ENCODE measurements around the gene REV3L. TPM values are rescaled to one million over a fixed set of nuclear protein-coding genes. Genes with fewer than 3 reads are reported as not detected.

REV3L gene
- 42.3 TPM for total RNA-seq

GRCh38 chr6:111482959-111483735 lies at the start of gene REV3L:
Gene REV3L (minus strand): TSS chr6:111483218. CDS start chr6:111482888, 330 bp downstream.
- Histone ChIP-seq H3K4me1 (ENCODE audit: control insufficient read depth in 3 of 3, insufficient read depth in 3 of 3, low read length in 3 of 3) (peaks cover 12 to 35% (median 22%) of the 10 kb centered on the region in 3 donors), H3K27ac (ENCODE audit: low read depth, low read length) (peak within 1 kb of the TSS; percentile 96), H3K4me3 (ENCODE audit: low read length in 3 of 3) (peak within 1 kb of the TSS; percentile 86 to 92 (median 88)), H3K36me3 (ENCODE audit: control insufficient read depth in 3 of 3, insufficient read depth in 3 of 3, low read length in 3 of 3) (no peaks in the 10 kb centered on the region), H3K9ac (ENCODE audit: low read depth in 1 of 3, low read length in 3 of 3) (peak within 1 kb of the TSS; percentile 93 to 95 (median 93)), H3K27me3 (ENCODE audit: control insufficient read depth in 3 of 3, insufficient read depth in 3 of 3, low read length in 3 of 3) (no peaks in the 10 kb centered on the region), H3K9me3 (ENCODE audit: control insufficient read depth in 3 of 3, low read length in 3 of 3) (no peaks in the 10 kb centered on the region)

GRCh38 chr6:111531185-111531584 lies 48.2 kb upstream of the REV3L start:
- H3K9me3 ChIP-seq (ENCODE audit: control insufficient read depth in 3 of 3, low read length in 3 of 3): no peaks in the 10 kb centered on the region
- H3K27ac ChIP-seq (ENCODE audit: low read depth, low read length): no peak overlapping the region
- H3K4me3 ChIP-seq (ENCODE audit: low read length in 3 of 3): no peak overlapping the region

GRCh38 chr6:111530667-111531066 lies 47.6 kb upstream of the REV3L start:
- no peak overlapping the region for H3K27ac ChIP-seq (ENCODE audit: low read depth, low read length)
- no peaks in the 10 kb centered on the region for H3K27me3 ChIP-seq (ENCODE audit: control insufficient read depth in 3 of 3, insufficient read depth in 3 of 3, low read length in 3 of 3)
- H3K4me1 ChIP-seq (ENCODE audit: control insufficient read depth in 3 of 3, insufficient read depth in 3 of 3, low read length in 3 of 3): peaks cover 7 to 17% (median 14%) of the 10 kb centered on the region in 3 donors
- H3K4me3 ChIP-seq (ENCODE audit: low read length in 3 of 3): no peak overlapping the region
- H3K36me3 ChIP-seq (ENCODE audit: control insufficient read depth in 3 of 3, insufficient read depth in 3 of 3, low read length in 3 of 3): no peaks in the 10 kb centered on the region
- no peak overlapping the region for H3K9ac ChIP-seq (ENCODE audit: low read depth in 1 of 3, low read length in 3 of 3)
- no peaks in the 10 kb centered on the region for H3K9me3 ChIP-seq (ENCODE audit: control insufficient read depth in 3 of 3, low read length in 3 of 3)

More at GRCh38 chr6:111531185-111531584, 48.2 kb upstream of the REV3L start:
- Histone ChIP-seq H3K36me3 (ENCODE audit: control insufficient read depth in 3 of 3, insufficient read depth in 3 of 3, low read length in 3 of 3) (no peaks in the 10 kb centered on the region), H3K4me1 (ENCODE audit: control insufficient read depth in 3 of 3, insufficient read depth in 3 of 3, low read length in 3 of 3) (peaks cover 7 to 17% (median 14%) of the 10 kb centered on the region in 3 donors), H3K9ac (ENCODE audit: low read depth in 1 of 3, low read length in 3 of 3) (no peak overlapping the region), H3K27me3 (ENCODE audit: control insufficient read depth in 3 of 3, insufficient read depth in 3 of 3, low read length in 3 of 3) (no peaks in the 10 kb centered on the region)

GRCh38 chr6:111530218-111530617 lies 47.2 kb upstream of the REV3L start:
- H3K4me1 ChIP-seq (ENCODE audit: control insufficient read depth in 3 of 3, insufficient read depth in 3 of 3, low read length in 3 of 3): peaks cover 9 to 18% (median 14%) of the 10 kb centered on the region in 3 donors
- H3K27me3 ChIP-seq (ENCODE audit: control insufficient read depth in 3 of 3, insufficient read depth in 3 of 3, low read length in 3 of 3): no peaks in the 10 kb centered on the region
- H3K27ac ChIP-seq (ENCODE audit: low read depth, low read length): no peak overlapping the region
- H3K9ac ChIP-seq (ENCODE audit: low read depth in 1 of 3, low read length in 3 of 3): no peak overlapping the region
- H3K9me3 ChIP-seq (ENCODE audit: control insufficient read depth in 3 of 3, low read length in 3 of 3): no peaks in the 10 kb centered on the region
- no peak overlapping the region for H3K4me3 ChIP-seq (ENCODE audit: low read length in 3 of 3)
- no peaks in the 10 kb centered on the region for H3K36me3 ChIP-seq (ENCODE audit: control insufficient read depth in 3 of 3, insufficient read depth in 3 of 3, low read length in 3 of 3)

- no peaks in the 10 kb centered on the region for H3K27me3 ChIP-seq (ENCODE audit: control insufficient read depth in 3 of 3, insufficient read depth in 3 of 3, low read length in 3 of 3)
- no peak overlapping the region for H3K4me3 ChIP-seq (ENCODE audit: low read length in 3 of 3)
- no peaks in the 10 kb centered on the region for H3K9me3 ChIP-seq (ENCODE audit: control insufficient read depth in 3 of 3, low read length in 3 of 3)
- no peak overlapping the region for H3K9ac ChIP-seq (ENCODE audit: low read depth in 1 of 3, low read length in 3 of 3)
- no peaks in the 10 kb centered on the region for H3K36me3 ChIP-seq (ENCODE audit: control insufficient read depth in 3 of 3, insufficient read depth in 3 of 3, low read length in 3 of 3)
- H3K27ac ChIP-seq (ENCODE audit: low read depth, low read length): no peak overlapping the region
- H3K4me1 ChIP-seq (ENCODE audit: control insufficient read depth in 3 of 3, insufficient read depth in 3 of 3, low read length in 3 of 3): peaks cover 10 to 14% (median 12%) of the 10 kb centered on the region in 3 donors
Measured at GRCh38 chr6:111527367-111527766, 44.3 kb upstream of the REV3L start.

- Histone ChIP-seq H3K27ac (ENCODE audit: low read depth, low read length) (no peak overlapping the region), H3K4me1 (ENCODE audit: control insufficient read depth in 3 of 3, insufficient read depth in 3 of 3, low read length in 3 of 3) (peaks cover 10 to 12% (median 11%) of the 10 kb centered on the region in 3 donors), H3K4me3 (ENCODE audit: low read length in 3 of 3) (no peak overlapping the region), H3K36me3 (ENCODE audit: control insufficient read depth in 3 of 3, insufficient read depth in 3 of 3, low read length in 3 of 3) (no peaks in the 10 kb centered on the region), H3K9ac (ENCODE audit: low read depth in 1 of 3, low read length in 3 of 3) (no peak overlapping the region), H3K27me3 (ENCODE audit: control insufficient read depth in 3 of 3, insufficient read depth in 3 of 3, low read length in 3 of 3) (no peaks in the 10 kb centered on the region), H3K9me3 (ENCODE audit: control insufficient read depth in 3 of 3, low read length in 3 of 3) (no peaks in the 10 kb centered on the region)
Measured at GRCh38 chr6:111524735-111525134, 41.7 kb upstream of the REV3L start.

- H3K27me3 ChIP-seq (ENCODE audit: control insufficient read depth in 3 of 3, insufficient read depth in 3 of 3, low read length in 3 of 3): no peaks in the 10 kb centered on the region
- no peaks in the 10 kb centered on the region for H3K36me3 ChIP-seq (ENCODE audit: control insufficient read depth in 3 of 3, insufficient read depth in 3 of 3, low read length in 3 of 3)
- no peaks in the 10 kb centered on the region for H3K9me3 ChIP-seq (ENCODE audit: control insufficient read depth in 3 of 3, low read length in 3 of 3)
- H3K4me3 ChIP-seq (ENCODE audit: low read length in 3 of 3): no peak overlapping the region
- peaks cover 10 to 12% (median 11%) of the 10 kb centered on the region in 3 donors for H3K4me1 ChIP-seq (ENCODE audit: control insufficient read depth in 3 of 3, insufficient read depth in 3 of 3, low read length in 3 of 3)
- no peak overlapping the region for H3K27ac ChIP-seq (ENCODE audit: low read depth, low read length)
- H3K9ac ChIP-seq (ENCODE audit: low read depth in 1 of 3, low read length in 3 of 3): no peak overlapping the region
Measured at GRCh38 chr6:111524252-111524651, 41.2 kb upstream of the REV3L start.

- no peaks in the 10 kb centered on the region for H3K9me3 ChIP-seq (ENCODE audit: control insufficient read depth in 3 of 3, low read length in 3 of 3)
- H3K9ac ChIP-seq (ENCODE audit: low read depth in 1 of 3, low read length in 3 of 3): peak overlapping the region in 1 of 3 donors; percentile 19
- no peaks in the 10 kb centered on the region for H3K36me3 ChIP-seq (ENCODE audit: control insufficient read depth in 3 of 3, insufficient read depth in 3 of 3, low read length in 3 of 3)
- peaks cover 10 to 12% (median 11%) of the 10 kb centered on the region in 3 donors for H3K4me1 ChIP-seq (ENCODE audit: control insufficient read depth in 3 of 3, insufficient read depth in 3 of 3, low read length in 3 of 3)
- no peak overlapping the region for H3K4me3 ChIP-seq (ENCODE audit: low read length in 3 of 3)
- peak overlapping the region; percentile 29 for H3K27ac ChIP-seq (ENCODE audit: low read depth, low read length)
- H3K27me3 ChIP-seq (ENCODE audit: control insufficient read depth in 3 of 3, insufficient read depth in 3 of 3, low read length in 3 of 3): no peaks in the 10 kb centered on the region
Measured at GRCh38 chr6:111523484-111524167, 40.6 kb upstream of the REV3L start.

- no peak overlapping the region for H3K4me3 ChIP-seq (ENCODE audit: low read length in 3 of 3)
- H3K9me3 ChIP-seq (ENCODE audit: control insufficient read depth in 3 of 3, low read length in 3 of 3): no peaks in the 10 kb centered on the region
- H3K4me1 ChIP-seq (ENCODE audit: control insufficient read depth in 3 of 3, insufficient read depth in 3 of 3, low read length in 3 of 3): peaks cover 10 to 12% (median 11%) of the 10 kb centered on the region in 3 donors
- no peaks in the 10 kb centered on the region for H3K27me3 ChIP-seq (ENCODE audit: control insufficient read depth in 3 of 3, insufficient read depth in 3 of 3, low read length in 3 of 3)
- no peaks in the 10 kb centered on the region for H3K36me3 ChIP-seq (ENCODE audit: control insufficient read depth in 3 of 3, insufficient read depth in 3 of 3, low read length in 3 of 3)
- H3K27ac ChIP-seq (ENCODE audit: low read depth, low read length): no peak overlapping the region
- H3K9ac ChIP-seq (ENCODE audit: low read depth in 1 of 3, low read length in 3 of 3): no peak overlapping the region
Measured at GRCh38 chr6:111522393-111523020, 39.5 kb upstream of the REV3L start.
